Naive thymus-derived CD8-positive, alpha-beta T cell (primary cell): ENCODE data around the gene AQP7. TPM values are rescaled to one million over a fixed set of nuclear protein-coding genes. Genes with fewer than 3 reads are reported as not detected.
"Not testable (repeated sequence)": the region's sequence is repeated elsewhere in the genome, so short reads cannot be mapped to it uniquely, and the experiment has no call there.

Experiments used
- ATAC-seq, 2 donors: fragments of 150-1000 bp; cut with Tn5 transposase in 1 of 2; sonication (Bioruptor Pico), chemical (Tn5 transposase) in 1 of 2; 1 replicate in 1 of 2; 2 replicates in 1 of 2; pipeline ENCODE4 v1.10.0; 2021; ENCODE audit warnings: mild to moderate bottlenecking in 2 of 2, moderate library complexity in 2 of 2
- POLR2A ChIA-PET: fragments of 350-600 bp; sonication (Branson Sonifier 250); formaldehyde crosslinking; loops from one replicate; lab custom pipeline; 2021; ENCODE audit warnings: antibody characterized with exemption; lab: Charles Lee
- DNase-seq, 10 donors: peaks; one replicate each; pipeline versions ENCODE4 v3.0.0 to v3.0.0-alpha.2; 2020 to 2022
- H3K27ac Mint-ChIP-seq, 10 donors: one replicate each; pipeline ENCODE4 v1.8.0; 2020 to 2022; ENCODE audit warnings: mild to moderate bottlenecking in 10 of 10, mixed read lengths in 10 of 10, moderate library complexity in 4 of 10, inconsistent platforms in 1 of 10
- H3K27me3 Mint-ChIP-seq, 5 donors: one replicate each; pipeline ENCODE4 v1.8.0; 2021 to 2022; ENCODE audit warnings: mixed read lengths in 5 of 5
- H3K36me3 Mint-ChIP-seq, 3 donors: one replicate each; pipeline ENCODE4 v1.8.0; 2020 to 2022; ENCODE audit warnings: mixed read lengths in 3 of 3, mild to moderate bottlenecking in 2 of 3, inconsistent platforms in 1 of 3
- H3K4me1 Mint-ChIP-seq, 4 donors: one replicate each; pipeline ENCODE4 v1.8.0; 2021 to 2022; ENCODE audit warnings: mixed read lengths in 4 of 4
- H3K4me3 Mint-ChIP-seq, 10 donors: one replicate each; pipeline ENCODE4 v1.8.0; 2020 to 2022; ENCODE audit warnings: mild to moderate bottlenecking in 10 of 10, mixed read lengths in 10 of 10, moderate library complexity in 6 of 10, inconsistent platforms in 1 of 10
- H3K9me3 Mint-ChIP-seq, 9 donors: one replicate each; pipeline ENCODE4 v1.8.0; 2020 to 2022; ENCODE audit warnings: mixed read lengths in 9 of 9, mild to moderate bottlenecking in 3 of 9, inconsistent platforms in 1 of 9, moderate library complexity in 1 of 9
- polyA plus RNA-seq, 3 donors: library from polyadenylated mRNA; unstranded; fragments of 300-500 nt; fragmentation: Illumina TruSeq; gene quantifications; one replicate each; pipeline ENCODE4 v1.2.3, GENCODE V29; 2021
- total RNA-seq, 8 experiments: library from RNA in 2 of 8; stranded (reverse) in 2 of 8; gene quantifications; one replicate each; pipeline ENCODE4 v1.2.3 and lab custom pipeline; 2021 to 2026

The AQP7 gene
- total and polyA plus RNA-seq, 5 experiments from 2014 or later, result 0.17 to 0.71 TPM; not detected in 3

DNA sequence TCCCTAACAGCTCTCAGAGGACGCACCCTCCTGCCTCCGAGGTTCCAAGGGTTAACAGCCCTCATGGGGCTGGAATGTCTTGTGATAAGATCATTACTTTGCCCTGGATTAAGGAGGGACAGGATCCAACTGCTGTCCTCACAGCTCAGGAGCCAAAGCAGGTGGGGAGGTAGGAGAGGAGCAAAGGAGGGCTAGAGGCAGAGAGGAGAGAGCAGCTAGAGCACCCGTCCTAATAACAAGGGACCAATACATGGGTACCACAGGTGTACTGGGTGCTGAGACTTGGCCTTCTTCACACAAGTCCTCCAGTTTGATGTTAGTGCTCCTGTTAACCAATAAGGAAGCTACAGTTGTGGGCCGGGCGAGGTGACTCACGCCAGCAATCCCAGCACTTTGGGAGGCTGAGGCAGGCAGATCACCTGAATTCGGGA is 9.8 kb downstream of the AQP7 start:
- not testable (repeated sequence) for H3K27me3 Mint-ChIP-seq, H3K4me3 Mint-ChIP-seq, DNase-seq, H3K36me3 Mint-ChIP-seq, ATAC-seq, H3K4me1 Mint-ChIP-seq, H3K9me3 Mint-ChIP-seq
- POLR2A ChIA-PET, result interaction anchor here (0.6 to 1.1 kb wide), 2 partner anchors 18 to 59 kb away, joined by 3 to 4 read pairs; no protein-coding TSS in a partner anchor
- H3K27ac Mint-ChIP-seq, result peak overlapping the region in 1 of 10 donors; percentile 64

DNA sequence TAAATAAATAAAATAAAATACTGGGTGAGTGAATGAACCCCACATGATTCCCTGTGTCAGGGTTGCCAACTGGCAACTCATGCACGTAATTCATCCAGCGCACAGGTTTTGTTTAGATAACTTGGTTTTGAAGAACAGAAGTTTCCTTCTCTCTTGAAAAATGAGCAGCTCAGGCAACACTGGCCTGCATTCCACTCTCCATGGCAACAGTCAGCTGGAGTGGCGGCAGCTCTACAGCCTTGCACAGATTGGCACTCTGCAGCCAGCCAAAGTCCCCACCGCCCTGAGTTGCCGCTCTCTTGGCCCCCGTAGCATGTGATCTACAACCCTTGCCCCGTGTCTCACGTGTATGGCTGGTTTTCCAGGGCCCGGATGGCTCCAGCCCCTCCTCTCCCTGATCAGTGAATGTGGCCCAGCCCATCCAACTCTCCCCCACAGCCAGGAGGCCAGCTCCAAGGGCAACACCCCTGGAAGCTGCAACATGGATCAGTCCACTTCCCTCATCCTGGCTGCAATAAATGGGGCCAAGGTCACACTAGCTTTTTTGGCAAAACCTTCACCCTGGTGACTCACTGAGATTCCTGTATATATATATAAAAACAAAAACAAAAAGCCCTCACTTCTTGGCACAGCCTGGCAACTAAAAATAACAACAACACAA is 11.1 kb downstream of the AQP7 start:
- H3K27me3 Mint-ChIP-seq, H3K4me3 Mint-ChIP-seq, ATAC-seq, DNase-seq, H3K27ac Mint-ChIP-seq, POLR2A ChIA-PET, H3K4me1 Mint-ChIP-seq, H3K36me3 Mint-ChIP-seq, H3K9me3 Mint-ChIP-seq: not testable (repeated sequence)

DNA sequence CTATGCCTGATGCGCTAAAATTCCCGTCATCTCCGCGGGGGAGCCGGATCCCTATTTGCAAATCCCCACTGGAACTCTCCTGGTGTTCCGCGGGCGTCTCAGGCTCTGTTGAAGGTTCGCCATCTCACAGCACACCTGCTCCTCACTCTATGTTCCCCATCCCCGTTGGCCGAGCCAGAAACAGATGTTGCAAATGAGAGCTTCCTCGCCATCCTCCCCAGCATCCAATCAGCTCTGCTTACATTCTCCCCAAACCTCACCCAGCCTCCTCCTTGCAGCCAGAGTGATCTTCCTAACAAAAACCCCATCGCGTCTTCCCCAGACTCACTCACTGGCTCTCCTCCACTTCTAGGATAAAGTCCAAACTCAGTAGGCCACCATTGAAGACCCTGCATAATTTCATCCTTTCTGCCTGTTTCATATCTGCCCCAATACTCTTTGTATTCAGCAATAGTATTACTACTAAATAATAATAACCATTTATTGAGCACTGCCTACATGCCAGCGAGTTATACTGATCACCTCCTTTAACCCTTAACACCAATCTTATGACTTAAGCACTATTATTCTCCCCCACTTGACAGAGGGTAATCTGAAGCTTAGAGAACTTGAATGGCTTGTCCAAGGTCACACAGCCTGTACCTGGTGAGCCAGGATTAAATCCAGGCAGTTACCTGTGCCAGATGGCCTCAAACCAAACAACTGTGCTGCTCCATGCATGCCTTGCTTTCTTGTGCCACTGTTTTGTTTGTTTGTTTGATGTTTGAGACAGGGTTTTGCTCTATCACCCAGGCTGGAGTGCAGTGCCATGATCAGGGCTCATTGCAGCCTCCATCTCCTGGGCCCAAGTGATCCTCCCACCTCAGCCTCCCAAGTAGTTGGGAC is 14.0 kb downstream of the AQP7 start:
- no peak for ATAC-seq
- Mint-ChIP-seq H3K4me1 (peaks cover 0 to 1% (median 0%) of the 10 kb centered on the region in 4 donors), H3K27me3 (no peaks in the 10 kb centered on the region), H3K9me3 (no peaks in the 10 kb centered on the region), H3K36me3 (no peaks in the 10 kb centered on the region), H3K4me3 (no peak overlapping the region), H3K27ac (no peak overlapping the region)
- no peak for DNase-seq
- POLR2A ChIA-PET, result no interaction called here

DNA sequence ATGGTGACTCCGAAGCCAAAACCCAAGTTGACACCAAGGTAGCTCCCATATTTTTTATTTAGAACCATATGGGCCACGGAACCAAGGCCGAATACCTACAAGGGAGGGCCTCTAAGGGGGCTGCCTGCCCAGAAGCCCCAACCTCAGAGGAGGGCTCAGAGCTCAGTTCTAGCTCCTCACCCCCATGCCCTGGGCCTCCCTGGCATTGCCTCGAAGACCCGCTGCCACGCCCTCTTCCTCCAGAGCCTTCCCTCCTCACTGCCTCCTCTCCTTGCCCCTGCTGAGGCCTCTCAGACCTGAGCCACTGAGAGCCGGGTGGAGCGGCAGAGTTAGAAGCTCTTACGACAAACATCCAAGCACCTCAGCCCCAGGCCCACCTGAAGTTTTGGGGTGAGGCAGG is 15.4 kb downstream of the AQP7 start:
- DNase-seq, H3K27ac Mint-ChIP-seq, POLR2A ChIA-PET, ATAC-seq, H3K9me3 Mint-ChIP-seq, H3K27me3 Mint-ChIP-seq, H3K4me3 Mint-ChIP-seq, H3K4me1 Mint-ChIP-seq, H3K36me3 Mint-ChIP-seq: not testable (repeated sequence)

DNA sequence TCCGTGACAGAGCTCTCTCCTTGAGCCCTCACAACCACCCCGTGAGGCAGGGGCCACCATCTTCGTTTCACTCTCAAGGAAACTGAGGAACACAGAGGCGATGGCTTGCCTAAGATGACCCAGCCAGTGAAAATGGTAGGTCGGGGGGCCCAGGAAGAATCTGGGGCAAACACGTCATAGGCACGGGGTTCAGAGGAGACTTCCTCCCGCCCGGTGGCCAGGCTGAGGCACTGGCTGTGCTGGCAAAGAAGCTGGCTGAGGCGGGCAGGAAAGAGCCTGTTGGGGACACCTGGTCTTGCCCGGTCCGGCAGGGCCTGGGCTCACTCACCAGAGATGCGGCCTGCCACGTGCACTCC is 15.7 kb downstream of the AQP7 start:
- DNase-seq, H3K4me3 Mint-ChIP-seq, H3K27me3 Mint-ChIP-seq, ATAC-seq, H3K36me3 Mint-ChIP-seq, H3K27ac Mint-ChIP-seq, H3K9me3 Mint-ChIP-seq, H3K4me1 Mint-ChIP-seq, POLR2A ChIA-PET: not testable (repeated sequence)

DNA sequence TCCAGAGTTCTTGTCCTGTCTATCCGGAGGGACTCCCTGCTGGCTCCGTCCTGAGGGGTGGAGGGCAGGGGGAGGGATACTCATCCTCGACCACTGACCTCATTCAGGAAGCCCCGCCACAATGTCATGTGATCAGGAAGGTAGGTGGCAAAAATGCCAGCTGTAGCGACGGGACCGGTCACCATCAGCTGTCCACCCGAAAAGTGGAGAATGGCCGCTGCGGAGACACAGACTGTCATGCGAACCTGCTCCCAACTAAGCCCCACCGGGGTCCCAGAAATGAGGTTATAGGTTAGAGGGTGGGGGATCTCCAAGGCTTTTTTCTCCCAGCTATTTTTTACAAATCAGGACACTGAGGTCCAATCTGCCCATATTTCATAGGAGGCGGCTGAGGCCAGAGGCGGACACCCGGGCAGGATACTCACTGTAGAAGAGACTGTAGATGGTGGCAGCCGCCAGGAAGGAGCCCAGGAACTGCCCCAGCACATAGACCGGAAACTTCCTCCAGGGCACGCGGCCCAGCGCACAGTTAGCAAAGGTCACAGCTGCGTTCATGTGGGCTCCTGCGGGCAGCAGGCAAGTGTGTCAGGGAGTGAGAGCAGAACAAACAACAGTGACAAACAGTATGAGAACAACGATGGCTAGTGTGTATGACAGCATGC is 16.3 kb downstream of the AQP7 start:
- H3K4me3 Mint-ChIP-seq, H3K36me3 Mint-ChIP-seq, H3K27ac Mint-ChIP-seq, ATAC-seq, H3K4me1 Mint-ChIP-seq, DNase-seq, H3K27me3 Mint-ChIP-seq, POLR2A ChIA-PET, H3K9me3 Mint-ChIP-seq: not testable (repeated sequence)

DNA sequence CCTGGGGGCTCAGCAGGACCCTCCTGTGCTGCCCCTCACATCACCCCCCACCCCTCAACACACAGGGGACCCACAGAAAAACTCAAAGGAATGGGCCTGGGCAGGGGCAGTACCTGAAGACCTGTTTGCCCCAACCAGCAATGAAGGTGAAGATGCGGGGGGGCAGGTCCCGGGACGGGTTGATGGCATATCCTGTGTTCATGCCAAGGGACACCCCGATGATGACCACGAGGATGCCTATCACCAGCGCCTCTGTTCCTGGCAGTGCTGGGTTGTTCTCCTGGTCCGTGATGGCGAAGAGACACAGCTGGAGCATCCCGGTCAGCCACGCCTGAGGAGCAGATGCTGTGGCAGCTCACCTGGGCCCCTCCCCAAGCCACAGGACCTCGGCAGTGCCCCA is 16.8 kb downstream of the AQP7 start:
- H3K4me3 Mint-ChIP-seq, H3K27ac Mint-ChIP-seq, ATAC-seq, H3K36me3 Mint-ChIP-seq, H3K27me3 Mint-ChIP-seq, H3K4me1 Mint-ChIP-seq, H3K9me3 Mint-ChIP-seq, DNase-seq, POLR2A ChIA-PET: not testable (repeated sequence)

DNA sequence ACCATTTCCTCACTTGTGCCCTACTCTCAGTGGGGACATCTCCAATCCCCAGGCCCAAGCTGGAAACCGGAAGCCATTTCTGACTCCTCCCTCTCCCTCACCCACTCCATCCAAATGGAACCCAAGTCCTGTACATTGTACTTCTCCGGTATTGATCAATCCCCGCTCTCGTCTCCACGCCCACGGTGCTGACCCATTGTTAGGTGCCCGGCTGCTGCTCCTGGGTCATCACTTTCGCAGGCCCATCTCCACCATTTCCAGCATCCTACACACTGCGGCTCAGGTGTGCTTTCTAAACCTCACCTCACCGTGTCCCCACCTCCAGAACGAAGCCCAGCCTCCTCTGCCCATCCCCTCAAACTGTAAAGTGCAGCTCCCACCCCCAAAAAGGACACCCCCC is 19.0 kb downstream of the AQP7 start:
- H3K4me3 Mint-ChIP-seq, H3K9me3 Mint-ChIP-seq, ATAC-seq, H3K27me3 Mint-ChIP-seq, H3K4me1 Mint-ChIP-seq, DNase-seq, POLR2A ChIA-PET, H3K36me3 Mint-ChIP-seq: not testable (repeated sequence)
- H3K27ac Mint-ChIP-seq, result peak overlapping the region in 1 of 10 donors; percentile 51

DNA sequence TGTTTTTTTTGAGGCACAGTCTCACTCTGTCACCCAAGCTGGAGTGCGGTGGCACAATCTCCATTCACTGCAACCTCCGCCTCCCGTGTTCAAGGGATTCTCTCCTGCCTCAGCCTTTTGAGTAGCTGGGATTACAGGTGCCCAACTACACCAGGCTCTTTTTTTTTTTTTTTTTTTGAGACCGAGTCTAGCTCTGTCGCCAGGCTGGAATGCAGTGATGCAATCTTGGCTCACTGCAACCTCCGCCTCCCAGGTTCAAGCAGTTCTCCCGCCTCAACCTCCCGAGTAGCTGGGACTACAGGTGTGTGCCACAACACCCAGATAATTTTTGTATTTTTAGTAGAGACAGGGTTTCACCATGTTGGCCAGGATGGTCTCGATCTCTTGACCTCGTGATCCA is 20.0 kb downstream of the AQP7 start:
- H3K4me3 Mint-ChIP-seq, H3K36me3 Mint-ChIP-seq, H3K27me3 Mint-ChIP-seq, ATAC-seq, H3K9me3 Mint-ChIP-seq, H3K27ac Mint-ChIP-seq, DNase-seq, H3K4me1 Mint-ChIP-seq, POLR2A ChIA-PET: not testable (repeated sequence)

DNA sequence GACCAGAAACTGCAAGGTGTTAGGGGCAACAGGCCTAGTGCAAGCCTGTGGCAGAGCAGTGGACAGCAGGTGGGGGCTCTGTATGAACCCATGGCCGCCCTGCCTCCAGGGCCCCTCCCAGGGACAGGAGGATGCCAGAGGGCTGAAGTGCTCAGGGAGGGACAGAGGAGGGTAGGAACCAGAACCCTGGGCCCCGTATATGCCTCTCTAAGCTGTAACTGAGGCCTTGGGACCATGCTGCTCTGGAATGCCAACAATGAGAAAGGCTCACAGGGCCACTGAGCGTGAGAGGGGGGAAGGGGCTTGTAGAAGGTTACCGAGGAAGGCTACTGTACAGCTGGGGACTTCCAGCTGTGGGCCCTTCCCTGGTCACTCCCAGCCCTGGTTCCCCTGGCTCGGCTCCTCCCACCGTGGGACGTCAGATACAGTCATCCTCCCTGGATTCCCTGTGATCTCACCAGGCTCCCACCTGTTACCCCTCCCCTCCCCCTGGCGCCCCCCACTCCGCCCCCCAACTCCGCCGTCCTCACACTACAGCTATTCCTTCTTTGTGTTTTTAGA is 21.1 kb downstream of the AQP7 start:
- ATAC-seq, result no peak
- H3K27me3 Mint-ChIP-seq, result no peaks in the 10 kb centered on the region
- no peak for DNase-seq
- H3K36me3 Mint-ChIP-seq, result no peaks in the 10 kb centered on the region
- no peaks in the 10 kb centered on the region for H3K4me1 Mint-ChIP-seq
- peak overlapping the region in 1 of 10 donors; percentile 33 for H3K27ac Mint-ChIP-seq
- H3K4me3 Mint-ChIP-seq, result no peak overlapping the region
- H3K9me3 Mint-ChIP-seq, result no peaks in the 10 kb centered on the region
- POLR2A ChIA-PET, result no interaction called here

DNA sequence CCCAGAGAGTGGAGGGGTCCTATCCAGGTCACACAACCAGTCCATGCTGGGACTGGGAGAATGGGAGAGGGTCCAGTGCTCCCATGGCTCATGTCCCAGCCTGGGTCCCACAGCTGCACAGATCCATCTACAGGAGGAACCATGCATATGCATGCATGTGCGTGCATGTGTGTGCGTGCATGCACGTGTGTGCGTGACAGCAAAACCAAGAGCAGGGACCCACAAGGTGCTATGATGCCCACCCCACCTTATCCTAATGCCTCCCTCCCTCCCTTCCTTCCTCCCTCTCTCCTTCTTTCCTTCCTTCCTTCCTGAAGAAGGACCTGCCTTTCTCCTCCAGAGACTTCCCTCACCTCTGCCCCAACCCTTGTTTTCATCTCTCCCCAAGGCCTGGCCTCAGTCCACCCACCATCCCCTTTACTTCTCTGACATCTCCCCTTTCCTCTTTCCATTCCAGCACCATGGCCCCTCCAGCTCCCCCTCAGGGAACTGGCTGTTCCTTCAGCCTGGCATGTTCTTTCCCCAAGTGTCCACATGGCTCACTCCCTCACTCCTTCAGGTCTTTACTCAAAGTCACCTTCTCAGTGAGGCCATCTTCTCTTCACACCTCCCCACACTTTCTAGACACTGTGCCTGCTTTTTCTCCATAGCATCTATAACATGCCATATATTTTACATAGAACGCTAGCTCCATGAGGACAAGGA is 21.8 kb downstream of the AQP7 start:
- H3K4me3 Mint-ChIP-seq, result no peak overlapping the region
- DNase-seq, result no peak

DNA sequence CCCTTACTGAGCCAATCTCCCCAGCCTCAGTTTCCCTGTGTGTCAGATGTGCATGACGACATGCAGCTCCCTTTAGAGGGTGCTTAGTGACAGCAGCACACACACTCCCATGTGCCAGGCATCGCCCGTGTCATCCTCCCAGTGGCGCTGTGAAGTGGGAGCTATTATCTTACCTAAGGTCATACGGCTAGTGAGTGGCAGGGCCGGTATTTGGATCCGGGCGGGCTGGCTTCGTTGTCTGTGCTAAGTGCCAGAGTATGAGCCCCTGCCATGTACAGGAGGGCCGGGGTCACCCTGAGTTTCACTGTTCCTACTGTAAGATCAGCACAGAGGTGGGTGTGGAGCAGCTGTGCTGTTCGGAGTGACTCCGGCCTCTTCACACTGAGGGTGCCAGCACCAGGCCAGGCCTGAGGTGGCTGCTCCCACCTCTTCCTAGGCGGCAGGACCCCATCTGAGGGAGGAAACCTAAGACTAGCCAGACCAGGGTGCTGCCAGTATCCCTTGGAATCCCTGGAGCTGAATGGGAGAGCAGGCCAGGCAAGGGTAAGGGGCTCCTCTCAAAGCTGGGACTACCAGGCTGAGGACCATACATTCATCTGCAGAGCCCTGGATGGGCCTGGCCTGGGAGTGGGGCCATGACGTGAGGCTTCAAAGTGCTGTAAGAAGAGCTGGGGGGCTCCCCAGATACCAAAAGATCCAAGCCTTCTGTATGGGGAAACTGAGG is 22.5 kb downstream of the AQP7 start:
- H3K9me3 Mint-ChIP-seq, result no peaks in the 10 kb centered on the region
- POLR2A ChIA-PET, result interaction anchor here (0.7 to 1.2 kb wide), 2 partner anchors 92 to 93 kb away, joined by 4 read pairs; no protein-coding TSS in a partner anchor
- peak overlapping the region in 1 of 10 donors; percentile 73 for H3K27ac Mint-ChIP-seq
- ATAC-seq (no peak), DNase-seq (no peak)
- H3K36me3 Mint-ChIP-seq, result no peaks in the 10 kb centered on the region
- H3K4me1 Mint-ChIP-seq, result peaks cover 7 to 12% (median 8%) of the 10 kb centered on the region in 4 donors
- no peaks in the 10 kb centered on the region for H3K27me3 Mint-ChIP-seq
- H3K4me3 Mint-ChIP-seq, result no peak overlapping the region

More for the DNA sequence above, 21.8 kb downstream of the AQP7 start:
- POLR2A ChIA-PET, result no interaction called here
- Mint-ChIP-seq H3K27me3 (no peaks in the 10 kb centered on the region), H3K27ac (peak overlapping the region in 1 of 10 donors; percentile 22), H3K4me1 (peaks cover 0 to 5% (median 4%) of the 10 kb centered on the region in 4 donors), H3K9me3 (no peaks in the 10 kb centered on the region), H3K36me3 (no peaks in the 10 kb centered on the region)
- ATAC-seq, result no peak
